NCI-H2171 (cell line): ENCODE measurements around the gene COL23A1.
A peak's percentile ranks its signal among the peaks of the same experiment; 100 is the strongest.
"Not testable (repeated sequence)": the region's sequence is repeated elsewhere in the genome, so short reads cannot be mapped to it uniquely, and the experiment has no call there.

Source experiments
- DNase-seq: peaks from one replicate; lab custom pipeline; 2025; lab: John Stamatoyannopoulos, UW

Gene COL23A1

DNA sequence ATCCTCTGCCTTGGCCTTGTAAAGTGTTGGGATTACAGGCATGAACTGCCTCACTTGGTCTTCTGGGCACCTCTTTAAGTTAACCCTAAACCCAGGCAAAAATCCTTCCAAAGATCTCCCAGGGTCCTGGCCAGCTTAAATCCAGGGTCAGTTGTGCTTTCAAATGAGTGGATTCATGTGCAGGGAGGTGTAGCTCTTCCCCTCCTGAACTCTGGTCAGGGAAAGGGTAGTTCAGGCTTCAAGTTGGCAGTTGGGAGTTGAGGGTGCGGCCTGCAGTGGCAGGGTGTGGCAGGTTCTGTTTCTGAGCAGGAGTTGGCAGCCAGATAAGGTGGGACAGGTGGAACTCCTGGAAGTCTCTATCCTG is 382.3 kb downstream of the COL23A1 start:
- no peak for DNase-seq

DNA sequence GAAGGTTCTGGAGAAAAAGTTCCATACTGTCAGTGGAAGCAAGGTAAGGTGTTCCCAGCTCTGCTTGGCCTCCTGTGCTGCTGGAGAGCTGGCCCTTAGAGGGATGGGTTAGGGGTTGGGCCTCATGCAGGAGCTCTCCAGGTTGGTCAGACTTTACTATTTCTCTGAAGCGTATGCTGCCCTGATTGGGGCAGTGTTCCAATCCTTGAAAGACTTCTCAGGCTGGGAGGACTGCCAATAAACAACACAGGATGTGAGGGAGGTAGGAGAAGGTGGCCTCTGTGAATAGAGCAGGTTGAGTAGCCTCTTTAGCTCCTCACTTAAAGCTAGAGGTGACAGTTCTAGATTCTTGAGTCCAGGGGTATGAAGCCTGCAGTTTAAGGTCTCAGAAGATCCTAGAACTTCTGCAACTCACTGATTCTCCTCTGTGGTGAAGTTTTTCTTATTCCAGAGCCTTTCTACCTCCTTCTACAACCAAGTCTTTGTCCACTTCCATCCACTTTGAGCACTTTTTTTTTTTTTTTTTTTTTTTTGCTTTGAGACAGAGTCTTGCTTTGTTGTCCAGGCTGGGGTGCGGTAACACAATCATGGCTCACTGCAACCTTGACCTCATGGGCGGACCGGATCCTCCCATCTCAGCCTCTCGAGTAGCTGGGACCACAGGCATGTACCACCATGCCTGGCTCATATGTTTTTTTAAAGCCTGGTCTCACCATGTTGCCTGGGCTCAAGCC is 382.8 kb downstream of the COL23A1 start:
- no peak for DNase-seq

DNA sequence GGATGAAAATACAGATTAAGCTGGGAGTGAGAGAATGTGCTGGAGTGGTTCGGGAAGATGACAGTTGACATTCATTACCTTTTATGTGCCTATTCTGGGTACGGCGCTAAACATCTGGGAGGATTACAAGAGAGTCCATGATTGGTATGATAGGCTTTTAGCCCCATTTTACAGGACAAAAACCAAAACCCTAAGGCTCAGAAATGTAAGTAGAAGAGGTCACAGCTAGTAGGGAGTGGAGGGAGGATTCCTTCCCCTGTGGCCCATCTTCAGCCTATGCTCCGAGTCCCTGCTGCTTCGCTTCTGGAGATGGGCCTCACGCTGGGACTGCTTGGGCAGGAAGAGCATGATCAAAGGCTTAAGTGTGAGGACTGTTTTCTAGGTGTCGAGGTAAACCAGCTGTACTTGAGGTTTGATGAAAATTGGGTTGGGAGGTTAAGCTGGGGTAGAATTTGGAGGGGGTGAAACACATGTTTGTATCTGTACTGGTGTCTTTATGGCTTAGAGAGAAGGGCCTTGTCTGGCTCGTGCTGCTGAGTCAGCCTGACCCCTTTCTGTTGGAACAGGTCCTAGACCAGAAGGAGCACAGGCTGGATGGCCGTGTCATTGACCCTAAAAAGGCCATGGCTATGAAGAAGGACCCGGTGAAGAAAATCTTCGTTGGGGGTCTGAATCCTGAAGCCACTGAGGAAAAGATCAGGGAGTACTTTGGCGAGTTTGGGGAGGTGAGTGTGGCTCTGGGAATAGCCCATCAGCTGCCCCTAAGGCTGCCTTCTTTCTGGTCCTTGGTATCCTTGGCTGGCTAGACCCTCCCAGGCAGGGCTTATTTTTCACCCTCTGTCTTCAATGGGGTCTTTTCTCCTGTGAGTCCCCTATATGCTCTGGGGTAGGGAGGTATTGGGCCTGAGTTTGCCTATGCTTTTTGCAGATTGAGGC is 383.8 kb downstream of the COL23A1 start:
- DNase-seq, result no peak

DNA sequence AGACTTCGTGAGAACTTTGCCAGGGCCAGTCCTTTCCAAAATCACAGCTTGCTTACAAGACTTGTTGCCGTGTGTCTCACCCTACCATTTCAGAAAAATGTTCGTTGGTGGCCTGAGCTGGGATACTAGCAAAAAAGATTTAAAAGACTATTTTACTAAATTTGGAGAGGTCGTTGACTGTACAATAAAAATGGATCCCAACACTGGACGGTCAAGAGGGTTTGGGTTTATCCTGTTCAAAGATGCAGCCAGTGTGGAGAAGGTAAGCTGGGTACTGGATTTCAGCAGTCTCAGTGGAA is 384.5 kb downstream of the COL23A1 start:
- no peak for DNase-seq

DNA sequence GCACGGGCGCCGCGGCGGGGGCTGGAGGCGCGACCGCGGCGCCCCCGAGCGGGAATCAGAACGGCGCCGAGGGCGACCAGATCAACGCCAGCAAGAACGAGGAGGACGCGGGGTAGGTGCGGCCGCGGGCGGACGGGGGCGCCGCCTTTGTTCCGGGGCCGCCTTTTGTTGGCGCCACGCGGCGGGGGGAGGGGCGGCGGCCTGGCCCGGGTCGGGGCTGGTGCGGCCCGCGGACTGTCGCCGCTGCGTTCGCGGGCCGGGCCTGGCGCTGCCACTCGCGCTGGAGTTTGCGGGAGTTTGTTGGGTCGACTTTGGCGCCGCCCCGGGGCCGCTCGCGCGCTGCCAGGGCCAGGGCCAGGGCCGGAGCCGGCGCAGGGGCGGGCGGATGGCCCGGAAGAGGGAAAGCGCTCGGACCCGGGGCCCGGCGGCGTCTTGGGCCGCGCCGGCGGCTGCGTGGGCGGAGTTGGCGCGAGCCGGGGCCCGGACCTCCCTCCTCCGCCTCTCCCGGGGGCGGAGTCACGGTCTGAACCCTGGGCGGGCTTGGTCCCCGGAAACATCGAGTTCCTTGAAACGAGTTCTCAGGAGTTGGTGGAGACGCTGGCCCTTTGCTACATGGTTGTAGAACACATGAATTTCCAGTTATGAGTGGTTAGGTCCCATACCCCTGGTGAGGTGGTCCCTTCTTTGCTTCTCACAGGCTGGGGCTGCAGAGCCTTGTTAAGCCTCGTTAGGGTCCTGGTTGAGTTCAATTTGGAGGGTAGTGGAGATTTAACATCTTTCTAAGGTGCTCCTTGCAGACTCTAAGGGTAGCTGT is 385.1 kb downstream of the COL23A1 start:
- peak; percentile 2 for DNase-seq

DNA sequence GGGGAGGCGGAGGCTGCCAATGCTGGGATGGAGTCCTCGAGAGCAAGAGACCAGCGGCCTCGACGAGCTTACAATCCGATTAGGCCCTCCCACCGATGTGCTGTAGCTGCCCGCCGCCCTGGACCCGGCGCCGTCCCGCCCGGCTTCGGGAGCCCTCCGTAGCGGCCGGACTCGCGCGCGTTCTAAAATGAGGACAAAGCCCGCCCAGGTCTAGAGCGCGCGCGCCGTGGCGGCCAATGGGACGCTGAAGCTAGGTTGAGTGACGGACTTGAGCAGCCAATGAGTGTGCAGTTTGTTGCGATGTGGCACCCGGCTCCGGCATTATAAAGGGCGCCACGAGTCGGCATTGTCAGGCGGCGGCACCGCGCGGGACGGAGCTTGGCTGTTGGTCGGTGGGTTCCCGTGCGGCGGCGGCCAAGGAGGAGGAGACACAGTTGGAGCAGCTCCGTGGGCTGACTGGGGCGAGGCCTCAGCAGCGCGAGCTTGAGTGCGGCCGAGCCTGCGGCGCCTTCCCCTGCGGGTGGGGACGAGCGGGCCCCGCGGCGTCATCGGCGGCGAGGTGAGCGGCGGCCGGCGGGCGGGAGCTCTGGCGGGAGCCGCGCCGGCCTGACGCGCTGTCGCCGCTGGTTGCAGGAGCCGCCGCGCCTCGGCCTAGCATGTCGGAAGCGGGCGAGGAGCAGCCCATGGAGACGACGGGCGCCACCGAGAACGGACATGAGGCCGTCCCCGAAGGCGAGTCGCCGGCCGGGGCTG is 385.8 kb downstream of the COL23A1 start, which contains the start of gene HNRNPAB:
Gene HNRNPAB, plus strand, starts transcription at position 352 of the 753 bp plus-strand sequence. Its CDS starts 305 bp downstream, at position 657.
- DNase-seq, result peak; percentile 72

DNA sequence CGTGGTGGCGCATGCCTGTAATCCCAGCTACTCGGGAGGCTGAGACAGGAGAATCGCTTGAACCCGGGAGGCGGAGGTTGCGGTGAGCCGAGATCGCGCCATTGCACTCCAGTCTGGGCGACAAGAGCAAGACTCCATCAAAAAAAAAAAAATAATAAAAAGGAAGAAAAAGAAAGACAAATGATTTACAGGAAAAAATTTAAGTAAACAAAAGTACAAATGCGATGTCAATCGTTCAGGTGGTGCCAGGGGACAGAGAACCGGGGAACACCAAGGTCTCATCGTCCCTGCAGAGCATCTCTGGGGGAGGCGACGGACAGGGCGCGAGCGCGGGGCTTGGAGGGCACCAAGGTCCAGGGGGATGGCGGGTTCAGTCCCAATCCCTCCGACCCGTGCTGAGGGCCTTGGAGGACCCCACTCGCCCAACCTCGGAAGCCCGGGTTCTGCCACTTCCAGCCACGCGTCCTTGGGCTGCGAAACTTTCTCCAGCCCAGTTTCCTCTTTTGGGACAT is 386.5 kb downstream of the COL23A1 start:
- DNase-seq, result no peak

DNA sequence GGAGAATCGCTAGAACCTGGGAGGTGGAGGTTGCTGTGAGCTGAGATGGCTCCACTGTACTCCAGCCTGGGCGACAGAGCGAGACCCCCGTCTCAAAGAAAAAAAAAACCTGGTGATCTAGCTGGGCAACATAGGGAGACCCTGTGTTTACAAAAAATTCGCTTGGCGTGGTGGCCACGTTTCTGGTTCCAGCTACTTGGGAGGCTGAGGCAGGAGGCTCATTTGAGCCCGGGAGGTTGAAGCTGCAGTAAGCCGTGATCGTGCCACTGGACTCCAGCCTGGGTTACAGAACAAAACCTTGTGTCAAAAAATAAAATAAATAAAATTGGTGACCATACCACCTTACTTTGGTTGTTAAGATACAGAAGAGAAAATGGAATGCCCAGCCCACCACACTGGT is 387.7 kb downstream of the COL23A1 start:
- DNase-seq, result no peak

DNA sequence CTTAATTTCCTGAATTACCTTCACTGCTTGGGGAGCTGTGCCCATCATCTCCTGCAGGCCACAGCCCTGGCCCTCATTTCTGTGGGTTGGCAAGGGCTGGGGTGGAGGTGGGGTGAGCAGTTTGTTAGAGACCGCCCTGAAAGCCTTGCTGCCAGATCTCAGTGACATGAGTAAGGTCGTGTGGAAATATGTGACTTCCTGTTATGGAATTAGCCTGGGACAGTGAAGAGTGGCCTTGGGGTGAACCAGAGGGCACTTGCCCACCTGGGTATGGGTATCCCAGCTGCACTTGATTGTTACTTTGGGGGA is 388.3 kb downstream of the COL23A1 start:
- DNase-seq, result no peak

DNA sequence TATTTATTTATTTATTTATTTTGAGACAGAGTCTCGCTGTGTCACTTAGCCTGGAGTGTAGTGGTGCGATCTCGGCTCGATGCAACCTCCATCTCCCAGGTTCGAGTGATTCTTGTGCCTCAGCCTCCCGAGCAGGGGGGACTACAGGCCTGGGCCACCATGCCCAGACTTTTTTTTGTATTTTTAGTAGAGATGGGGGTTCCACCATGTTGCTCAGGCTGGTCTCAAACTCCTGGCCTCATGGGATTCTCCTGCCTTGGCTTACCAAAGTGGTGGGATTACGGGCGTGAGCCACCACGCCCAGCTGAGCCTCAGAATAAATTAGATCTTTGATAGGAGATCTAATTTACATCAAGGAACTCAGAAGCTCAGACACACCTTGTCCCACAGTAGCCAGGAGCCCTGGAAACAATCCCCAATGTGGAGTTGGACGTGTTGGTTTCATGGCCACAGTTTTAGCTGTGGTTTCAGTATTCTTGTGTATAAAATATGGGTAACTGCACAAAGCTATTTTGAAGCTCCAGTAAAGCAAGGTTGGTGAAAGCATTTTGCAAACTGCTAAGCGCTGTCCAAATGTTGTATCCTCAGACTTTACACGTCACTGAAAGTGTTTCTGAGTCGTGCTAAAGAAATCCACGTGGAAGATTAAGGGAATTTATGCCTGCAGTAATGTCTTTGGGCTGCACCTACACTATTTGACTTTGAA is 388.8 kb downstream of the COL23A1 start:
- no peak for DNase-seq

DNA sequence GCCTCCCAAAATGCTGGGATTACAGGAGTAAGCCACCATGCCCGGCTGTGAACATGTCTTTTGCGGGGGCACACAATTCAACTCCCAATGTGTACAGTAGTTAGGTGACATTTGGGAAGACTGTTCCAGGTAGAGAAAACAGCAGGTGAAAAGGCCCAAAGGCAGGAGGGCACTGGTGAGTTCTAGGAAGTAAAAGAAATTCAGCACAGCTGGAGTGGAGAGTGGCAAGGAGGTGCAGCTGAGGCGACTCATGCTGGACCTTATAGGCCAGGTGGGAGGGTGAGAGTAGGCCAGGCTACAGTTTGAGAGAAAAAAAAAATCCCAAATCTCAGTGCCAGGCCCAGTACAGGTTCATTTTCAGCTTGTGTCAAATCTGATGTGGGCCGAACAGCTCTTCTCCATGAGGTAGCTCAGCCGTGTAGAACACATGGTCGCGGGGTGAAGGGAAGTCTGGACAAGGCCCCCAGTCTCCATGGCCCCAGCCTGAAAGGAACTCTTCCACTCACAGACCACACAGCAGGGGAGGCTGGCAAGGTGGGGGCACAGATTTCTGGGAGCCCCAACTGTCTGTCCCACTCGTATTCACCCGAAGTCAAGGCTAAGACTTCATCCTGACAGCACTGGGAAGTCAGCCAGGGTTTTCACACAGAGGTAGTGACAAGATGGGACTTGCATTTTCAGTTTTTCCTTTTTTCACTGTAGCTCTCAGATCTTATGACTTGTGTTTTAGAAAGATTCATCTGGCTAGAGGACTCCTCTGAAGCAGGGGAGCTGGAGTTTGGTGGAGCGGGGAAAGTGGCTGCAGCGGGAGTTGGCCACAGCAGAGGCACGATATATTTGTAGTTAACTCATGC is 390.4 kb downstream of the COL23A1 start:
- peak; percentile 1 for DNase-seq

DNA sequence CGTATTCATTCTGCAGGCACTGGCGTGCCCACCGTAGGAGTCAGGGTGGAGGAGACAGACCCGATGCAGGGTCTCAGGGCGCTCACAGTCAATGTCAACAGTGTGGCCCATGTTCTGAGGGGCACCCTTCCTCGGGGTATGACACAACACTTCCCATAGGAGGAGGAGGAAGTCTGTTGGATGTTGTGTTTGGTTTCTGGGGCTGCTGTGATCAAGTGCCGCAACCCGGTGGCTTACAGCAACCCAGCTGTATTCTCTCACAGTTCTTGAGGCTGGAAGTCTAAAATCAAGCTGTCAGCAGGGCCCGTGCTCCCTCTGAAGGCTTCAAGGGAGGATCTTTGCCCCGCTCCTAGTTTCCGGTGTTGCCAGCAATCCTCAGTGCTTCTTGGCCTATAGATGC is 391.5 kb downstream of the COL23A1 start:
- no peak for DNase-seq

DNA sequence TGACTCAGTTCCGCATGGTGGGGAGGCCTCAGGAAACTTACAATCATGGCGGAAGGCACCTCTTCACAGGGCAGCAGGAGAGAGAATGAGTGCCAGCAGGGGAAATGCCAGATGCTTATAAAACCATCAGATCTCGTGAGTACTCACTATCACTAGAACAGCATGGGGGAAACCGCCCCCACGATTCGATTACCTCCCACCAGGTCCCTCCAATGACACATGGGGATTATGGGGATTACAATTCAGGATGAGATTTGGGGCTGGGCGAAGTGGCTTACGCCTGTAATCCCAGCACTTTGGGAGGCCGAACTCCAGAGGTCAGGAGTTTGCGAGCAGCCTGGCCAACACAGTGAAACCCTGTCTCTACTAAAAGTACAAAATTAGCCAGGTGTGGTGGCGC is 392.0 kb downstream of the COL23A1 start:
- not testable (repeated sequence) for DNase-seq

DNA sequence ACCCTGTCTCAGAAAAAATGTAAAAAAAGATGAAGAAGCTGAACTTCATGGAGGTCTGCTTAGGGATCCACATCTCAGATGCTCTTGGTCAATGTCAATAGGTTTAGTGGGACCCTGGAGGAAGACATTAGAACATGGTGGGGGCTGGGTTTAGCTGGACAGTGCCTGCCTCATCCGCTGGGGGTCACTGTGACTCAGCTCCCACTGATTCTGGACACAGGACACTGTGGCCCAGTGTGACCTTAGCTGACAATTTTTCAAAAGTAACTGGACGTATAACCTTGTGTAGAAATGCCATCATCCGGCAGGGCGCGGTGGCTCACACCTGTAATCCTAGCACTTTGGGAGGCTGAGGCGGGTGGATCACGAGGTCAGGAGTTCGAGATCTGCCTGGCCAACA is 393.2 kb downstream of the COL23A1 start:
- DNase-seq, result no peak

DNA sequence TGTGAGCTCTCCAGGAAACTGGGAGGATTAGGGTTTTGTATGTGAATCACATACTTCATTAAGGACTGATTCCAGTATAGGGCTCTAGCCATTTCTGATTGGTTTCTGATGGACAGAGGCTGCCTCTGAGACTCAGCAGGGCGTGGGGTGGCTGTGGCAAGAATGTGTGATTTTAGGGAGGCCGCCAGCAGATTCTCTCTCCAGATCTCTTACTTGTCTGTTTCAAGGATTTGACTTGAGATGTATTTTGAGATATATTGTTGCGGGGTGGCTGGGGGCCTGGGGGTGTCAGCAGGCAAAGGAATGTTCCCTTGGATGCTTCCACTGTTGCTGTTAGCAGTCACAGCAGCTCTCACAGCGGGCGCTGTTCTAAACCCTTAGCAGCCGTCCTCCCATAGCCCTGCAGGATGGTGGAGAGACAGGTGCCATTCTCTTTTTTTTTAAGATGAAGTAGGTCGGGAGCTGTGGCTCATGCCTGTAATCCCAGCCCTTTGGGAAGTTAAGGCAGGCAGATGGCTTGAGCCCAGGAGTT is 393.8 kb downstream of the COL23A1 start:
- DNase-seq, result no peak

DNA sequence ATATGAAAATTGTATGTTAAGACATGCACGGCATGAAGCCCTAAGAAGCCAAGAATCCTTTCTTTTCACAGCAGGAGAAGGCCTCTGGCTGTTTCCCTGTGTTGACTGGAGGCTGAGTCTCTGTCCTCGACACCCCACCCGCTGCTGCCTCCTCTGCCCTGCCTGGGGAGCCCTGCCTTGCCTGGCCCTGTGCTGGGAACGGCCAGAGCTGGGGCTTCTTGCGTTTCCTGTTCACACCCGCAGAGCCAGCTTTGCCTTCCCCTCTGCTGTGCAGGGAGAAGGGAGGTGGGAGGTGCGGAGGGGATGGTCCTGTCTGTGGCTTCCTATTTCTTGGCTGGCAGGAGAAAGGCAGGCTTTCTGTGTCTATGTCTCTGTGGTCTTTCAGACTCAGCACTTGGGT is 396.2 kb downstream of the COL23A1 start:
- no peak for DNase-seq

DNA sequence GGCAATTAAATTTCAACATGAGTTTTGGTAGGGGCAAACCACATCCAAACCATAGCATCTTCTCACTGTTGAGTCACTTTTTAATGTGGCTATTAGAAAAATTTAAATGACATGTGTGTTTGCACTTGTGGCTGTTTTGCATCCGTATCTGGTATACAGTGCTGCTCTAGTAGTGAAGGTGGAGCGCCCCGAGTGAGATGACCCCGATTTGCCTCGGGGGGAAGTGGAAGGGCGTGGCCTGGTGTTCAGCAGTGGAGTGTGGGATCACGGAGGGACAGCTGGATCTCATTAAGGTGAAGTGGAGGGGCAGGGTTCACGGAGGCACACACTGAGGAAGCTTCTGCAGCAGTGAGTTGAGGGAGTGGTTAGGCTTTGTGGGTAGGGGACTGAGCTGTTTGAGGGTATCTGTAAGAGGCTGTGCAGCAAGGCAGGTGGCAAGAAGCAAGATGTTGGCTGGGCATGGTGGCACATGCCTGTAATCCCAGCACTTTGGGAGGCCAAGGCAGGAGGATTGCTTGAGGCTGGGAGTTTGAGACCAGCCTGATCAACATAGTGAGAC is 396.9 kb downstream of the COL23A1 start:
- no peak for DNase-seq

DNA sequence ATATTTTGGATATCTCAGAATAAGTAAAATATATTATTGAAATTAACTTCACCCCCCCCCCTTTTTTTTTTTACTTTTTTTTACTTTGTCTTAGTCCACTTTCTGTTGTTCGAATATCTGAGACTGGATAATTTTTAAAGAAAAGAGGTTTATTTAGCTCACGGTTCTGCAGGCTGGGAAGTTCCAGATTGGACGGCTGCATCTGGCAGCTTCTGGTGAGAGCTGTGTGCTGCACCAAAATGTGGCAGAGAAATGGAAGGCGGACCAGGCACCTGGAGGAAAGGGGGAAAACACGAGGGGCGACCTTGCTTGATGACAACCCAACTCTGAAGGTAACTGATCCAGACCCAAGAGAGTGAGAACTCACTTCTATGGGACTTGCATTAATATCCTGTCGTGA is 397.4 kb downstream of the COL23A1 start:
- no peak for DNase-seq

DNA sequence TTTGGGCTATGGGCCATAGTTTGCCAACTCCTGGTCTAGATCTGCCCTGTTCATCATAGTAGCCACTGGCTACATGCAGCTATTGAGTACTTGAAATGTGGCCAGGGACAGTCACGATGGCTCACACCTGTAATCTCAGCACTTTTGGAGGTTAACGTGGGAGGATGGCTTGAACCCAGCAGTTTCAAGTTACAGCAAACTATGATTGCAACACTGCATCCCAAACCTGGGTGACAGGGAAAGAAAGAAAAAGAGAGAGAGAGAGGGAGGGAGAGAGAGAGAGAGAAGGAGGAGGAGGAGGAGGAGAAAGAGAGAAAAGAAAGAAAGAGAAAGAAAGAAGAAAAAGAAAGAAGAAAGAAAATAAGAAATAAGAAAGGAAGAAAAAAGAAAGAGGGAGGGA is 397.9 kb downstream of the COL23A1 start:
- no peak for DNase-seq

DNA sequence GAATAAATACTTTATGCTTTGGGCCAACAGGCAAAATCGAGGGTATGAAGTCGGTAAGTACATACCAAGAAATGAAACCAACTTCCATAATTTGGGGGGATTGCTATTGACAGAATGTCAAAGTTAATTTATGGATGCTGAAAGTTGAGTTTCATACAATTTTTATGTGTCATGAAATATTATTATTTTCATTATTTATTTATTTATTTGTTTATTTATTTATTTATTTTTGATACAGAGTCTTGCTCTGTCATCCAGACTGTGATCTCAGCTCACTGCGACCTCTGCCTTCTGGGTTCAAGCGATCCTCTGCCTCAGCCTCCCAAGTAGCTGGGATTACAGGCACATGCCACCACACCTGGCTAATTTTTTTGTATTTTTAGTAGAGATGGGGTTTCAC is 398.5 kb downstream of the COL23A1 start:
- no peak for DNase-seq
